ENCODE data around the gene ITGA4. TPM values are rescaled to one million over a fixed set of nuclear protein-coding genes. Genes with fewer than 3 reads are reported as not detected.

Gene ITGA4
- total and polyA plus RNA-seq, 12 donors: 0.37 to 14.5 (median 3.6) TPM

DNA sequence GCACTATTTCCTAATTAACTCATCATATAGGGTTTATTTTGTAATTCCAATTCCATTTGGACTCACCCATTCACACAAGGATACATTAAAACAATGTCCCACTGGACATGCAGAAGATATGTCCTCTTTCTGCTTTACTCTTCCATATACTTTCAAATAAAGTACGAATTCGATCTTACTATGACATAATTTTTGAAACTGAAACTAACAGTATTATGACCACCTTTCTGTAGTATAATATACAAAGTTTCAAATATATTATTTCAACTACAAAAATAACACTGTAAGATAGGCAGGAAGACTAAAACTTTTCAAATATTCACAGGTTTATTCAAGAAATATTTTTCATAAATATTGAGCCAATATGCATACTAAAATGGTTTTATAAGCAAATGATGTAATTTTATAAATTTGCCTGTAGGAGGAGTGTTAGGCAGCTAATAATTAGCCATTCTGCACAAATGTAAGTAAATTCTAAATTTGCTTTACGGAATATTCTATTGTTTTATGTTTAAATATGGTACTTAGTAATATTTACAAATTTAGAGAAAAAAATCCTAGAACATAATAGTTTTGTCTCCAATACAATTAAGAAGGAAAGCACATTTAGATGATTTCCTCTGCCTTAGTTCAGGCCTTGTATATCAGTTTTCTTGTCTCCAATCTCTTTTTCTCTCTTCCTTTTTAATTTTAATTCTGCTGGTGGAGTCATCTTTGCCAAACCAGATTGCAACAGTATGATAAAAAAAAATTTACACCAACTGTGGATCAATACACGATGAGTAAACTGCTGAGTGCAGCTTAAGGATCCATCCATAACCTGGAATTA lies 113.9 kb downstream of the ITGA4 start:
- no peaks in the 10 kb centered on the region for H3K9me3 ChIP-seq (replicated peaks in 1 of 3)
- no peaks in the 10 kb centered on the region for H3K27me3 ChIP-seq
- 66 to 77% (median 71%) methylated on average over 4 of the region's 4 CpGs for WGBS, 4 donors
- no peak for TF ChIP-seq POLR2A (IDR thresholded peaks at IDR 0.05)
- TF ChIP-seq, protein P1, sequence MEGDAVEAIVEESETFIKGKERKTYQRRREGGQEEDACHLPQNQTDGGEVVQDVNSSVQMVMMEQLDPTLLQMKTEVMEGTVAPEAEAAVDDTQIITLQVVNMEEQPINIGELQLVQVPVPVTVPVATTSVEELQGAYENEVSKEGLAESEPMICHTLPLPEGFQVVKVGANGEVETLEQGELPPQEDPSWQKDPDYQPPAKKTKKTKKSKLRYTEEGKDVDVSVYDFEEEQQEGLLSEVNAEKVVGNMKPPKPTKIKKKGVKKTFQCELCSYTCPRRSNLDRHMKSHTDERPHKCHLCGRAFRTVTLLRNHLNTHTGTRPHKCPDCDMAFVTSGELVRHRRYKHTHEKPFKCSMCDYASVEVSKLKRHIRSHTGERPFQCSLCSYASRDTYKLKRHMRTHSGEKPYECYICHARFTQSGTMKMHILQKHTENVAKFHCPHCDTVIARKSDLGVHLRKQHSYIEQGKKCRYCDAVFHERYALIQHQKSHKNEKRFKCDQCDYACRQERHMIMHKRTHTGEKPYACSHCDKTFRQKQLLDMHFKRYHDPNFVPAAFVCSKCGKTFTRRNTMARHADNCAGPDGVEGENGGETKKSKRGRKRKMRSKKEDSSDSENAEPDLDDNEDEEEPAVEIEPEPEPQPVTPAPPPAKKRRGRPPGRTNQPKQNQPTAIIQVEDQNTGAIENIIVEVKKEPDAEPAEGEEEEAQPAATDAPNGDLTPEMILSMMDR (IDR thresholded peaks at IDR 0.05): peak in 1 of 6 experiments; percentile 20
- H3K36me3 ChIP-seq (replicated peaks in 1 of 2): no peaks in the 10 kb centered on the region
- intact Hi-C loops (cut with DNase I): loop anchor here in 1 of 2 donors (10.0 kb wide), 1 partner anchor 144 kb away; no protein-coding TSS in a partner anchor
- H3K4me1 ChIP-seq (replicated peaks in 1 of 2): no peaks in the 10 kb centered on the region
- no peak overlapping the region for H3K27ac ChIP-seq
- no peak for DNase-seq
- no peak overlapping the region for H3K4me3 ChIP-seq

- Histone ChIP-seq H3K36me3 (replicated peaks in 1 of 2) (no peaks in the 10 kb centered on the region), H3K4me1 (replicated peaks in 1 of 2) (no peaks in the 10 kb centered on the region), H3K4me3 (no peak overlapping the region), H3K9me3 (replicated peaks in 1 of 3) (no peaks in the 10 kb centered on the region), H3K27me3 (no peaks in the 10 kb centered on the region), H3K27ac (no peak overlapping the region)
- DNase-seq: no peak
- WGBS, 4 donors: 28 to 40% (median 36%) methylated on average over 4 of the region's 4 CpGs
- no peak for TF ChIP-seq POLR2A (IDR thresholded peaks at IDR 0.05)
- TF ChIP-seq, protein P1 (IDR thresholded peaks at IDR 0.05): peak in 1 of 6 experiments; percentile 31
- intact Hi-C loops (cut with DNase I): loop anchor here in 1 of 2 donors (10.0 kb wide), 1 partner anchor 142 kb away; no protein-coding TSS in a partner anchor
These were observed 116.1 kb downstream of the ITGA4 start for GRCh38 chr2:181573140-181573736.

DNA sequence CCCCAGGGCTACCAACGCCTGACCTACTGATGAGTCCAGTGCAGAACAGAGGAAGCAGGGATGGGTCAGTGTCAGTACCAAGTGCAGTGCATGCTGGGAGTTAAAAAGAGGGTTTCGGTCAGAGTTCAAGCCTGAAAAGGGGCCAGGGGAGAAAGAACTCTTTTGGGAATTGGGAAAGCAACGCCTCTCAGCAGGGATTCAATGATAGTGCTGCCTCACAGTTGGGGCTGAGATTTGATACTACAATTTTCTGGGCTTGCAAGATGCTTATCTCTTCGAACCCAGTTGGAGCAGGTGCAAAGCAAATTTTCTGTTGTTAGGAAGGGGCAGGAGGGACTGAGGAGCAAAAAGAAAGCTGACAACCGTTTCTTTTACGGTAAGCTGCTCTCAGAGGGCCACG lies 117.1 kb downstream of the ITGA4 start:
- WGBS, 4 donors: 61 to 71% (median 66%) methylated on average over 7 of the region's 7 CpGs
- H3K27me3 ChIP-seq: no peaks in the 10 kb centered on the region
- no peaks in the 10 kb centered on the region for H3K36me3 ChIP-seq (replicated peaks in 1 of 2)
- H3K9me3 ChIP-seq (replicated peaks in 1 of 3): no peaks in the 10 kb centered on the region
- no peak overlapping the region for H3K4me3 ChIP-seq
- no peak overlapping the region for H3K27ac ChIP-seq
- TF ChIP-seq, protein P1 (IDR thresholded peaks at IDR 0.05): no peak
- TF ChIP-seq POLR2A (IDR thresholded peaks at IDR 0.05): no peak
- intact Hi-C loops (cut with DNase I): loop anchor here in 1 of 2 donors (10.0 kb wide), 1 partner anchor 140 kb away; no protein-coding TSS in a partner anchor
- no peak for DNase-seq
- H3K4me1 ChIP-seq (replicated peaks in 1 of 2): no peaks in the 10 kb centered on the region

DNA sequence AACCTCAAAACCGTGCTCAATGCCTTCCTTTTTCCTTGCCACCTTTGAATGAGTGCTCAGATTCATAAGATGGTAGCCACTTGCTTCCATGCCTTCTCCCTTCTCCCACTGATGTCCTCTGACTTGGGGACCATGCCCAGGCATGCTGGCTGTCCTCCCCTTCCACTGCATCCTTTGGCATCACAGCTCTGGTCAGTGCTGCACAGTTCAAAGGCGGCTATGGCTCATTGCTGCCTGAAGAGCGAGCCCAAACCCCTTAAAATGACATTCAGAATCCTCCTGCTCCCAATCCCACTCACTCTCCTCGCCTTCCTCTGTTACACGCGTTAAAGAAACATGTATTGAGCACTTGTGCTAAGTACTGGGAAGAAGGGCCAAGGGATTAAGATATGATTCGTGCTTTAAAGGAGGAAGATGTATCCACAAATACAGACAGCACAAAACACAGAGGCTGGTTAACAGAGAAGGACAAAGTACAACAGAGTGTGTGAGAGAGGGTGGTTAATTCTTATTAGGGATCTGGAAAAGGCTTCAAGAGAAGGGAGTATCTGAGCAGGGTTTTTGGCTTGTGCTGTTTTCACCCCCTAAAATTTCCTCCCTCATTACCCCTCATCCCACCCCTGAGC lies 118.0 kb downstream of the ITGA4 start:
- Histone ChIP-seq H3K27me3 (no peaks in the 10 kb centered on the region), H3K36me3 (replicated peaks in 1 of 2) (no peaks in the 10 kb centered on the region), H3K9me3 (replicated peaks in 1 of 3) (no peaks in the 10 kb centered on the region), H3K4me1 (replicated peaks in 1 of 2) (no peaks in the 10 kb centered on the region), H3K4me3 (no peak overlapping the region), H3K27ac (no peak overlapping the region)
- DNase-seq: no peak
- intact Hi-C loops (cut with DNase I): loop anchor here in 1 of 2 donors (10.0 kb wide), 1 partner anchor 140 kb away; no protein-coding TSS in a partner anchor
- no peak for TF ChIP-seq POLR2A (IDR thresholded peaks at IDR 0.05)
- TF ChIP-seq, protein P1 (IDR thresholded peaks at IDR 0.05): no peak
- 57 to 66% (median 58%) methylated on average over 7 of the region's 7 CpGs for WGBS, 4 donors
